IPS-20b (cell line): ENCODE data around the gene AFAP1.

ENCODE experiments used
- H3K27ac ChIP-seq: one replicate; pipeline ENCODE4 v1.5.1; 2013; ENCODE audit warnings: low read length
- H3K27me3 ChIP-seq: 2 replicates; pipeline ENCODE4 v1.6.1; 2013; ENCODE audit warnings: mild to moderate bottlenecking, low read length, inconsistent platforms; ENCODE audit not compliant: insufficient read depth
- H3K36me3 ChIP-seq: 2 replicates; pipeline ENCODE4 v1.6.1; 2013; ENCODE audit warnings: low read depth, mild to moderate bottlenecking, inconsistent platforms, low read length, moderate library complexity; ENCODE audit not compliant: insufficient read depth
- H3K4me1 ChIP-seq: 2 replicates; pipeline ENCODE4 v1.6.1; 2013; ENCODE audit warnings: mild to moderate bottlenecking, control low read depth, inconsistent platforms, low read length, moderate library complexity; ENCODE audit not compliant: insufficient read depth
- H3K4me3 ChIP-seq: 2 replicates; pipeline ENCODE4 v1.5.1; 2013; ENCODE audit warnings: mild to moderate bottlenecking, low read length, inconsistent platforms
- H3K9ac ChIP-seq: 2 replicates; pipeline ENCODE4 v1.6.1; 2013; ENCODE audit warnings: low read depth, mild to moderate bottlenecking, inconsistent platforms, low read length, moderate library complexity
- H3K9me3 ChIP-seq: 2 replicates; pipeline ENCODE4 v1.6.1; 2013; ENCODE audit warnings: mild to moderate bottlenecking, low read depth, low read length, inconsistent platforms; ENCODE audit not compliant: insufficient read depth

The AFAP1 gene

DNA sequence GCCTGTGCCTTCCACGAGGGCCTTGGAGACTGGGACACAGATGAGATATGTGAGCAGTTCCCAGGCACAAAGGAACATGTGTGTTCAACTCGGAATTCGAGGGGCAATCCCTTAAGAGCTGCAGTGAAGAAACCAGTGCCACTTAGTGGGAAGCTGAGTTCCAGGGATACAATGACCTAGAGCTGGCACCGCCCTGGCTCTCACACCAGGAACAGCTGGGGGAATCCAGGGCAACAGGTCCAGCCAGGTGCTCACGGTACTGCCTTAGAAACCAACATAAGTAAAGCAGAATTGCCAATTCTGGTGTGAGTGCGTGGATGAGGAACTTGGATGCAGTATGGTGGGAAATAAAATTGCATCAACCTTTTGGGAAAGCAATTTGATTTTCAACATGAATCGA, 122.9 kb downstream of the AFAP1 start:
- peaks cover 20% of the 10 kb centered on the region for H3K36me3 ChIP-seq
- H3K9me3 ChIP-seq, result no peaks in the 10 kb centered on the region
- no peak overlapping the region for H3K9ac ChIP-seq
- peaks cover 4% of the 10 kb centered on the region; the same call in 1 of the 2 replicates for H3K4me1 ChIP-seq
- H3K27me3 ChIP-seq, result no peaks in the 10 kb centered on the region
- no peak overlapping the region for H3K4me3 ChIP-seq
- H3K27ac ChIP-seq, result no peak overlapping the region

DNA sequence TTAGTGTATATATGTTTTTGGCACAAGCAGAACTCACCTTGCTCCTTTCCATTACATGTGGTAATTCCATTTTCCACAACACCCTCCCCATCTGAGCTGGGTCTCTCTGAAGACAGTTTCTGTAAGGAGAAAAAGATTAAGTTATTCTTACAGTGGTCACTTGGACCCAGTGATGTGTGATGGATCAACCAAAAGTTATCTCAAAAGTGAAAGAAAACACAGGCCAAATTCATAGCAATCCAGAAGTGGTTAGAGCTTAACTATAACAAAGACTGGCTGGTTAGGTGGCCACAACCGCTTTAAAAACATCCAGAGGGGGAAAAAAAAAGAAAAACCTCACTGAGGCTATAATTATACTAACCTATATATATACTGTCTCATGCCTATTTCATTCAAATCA, 123.7 kb downstream of the AFAP1 start:
- no peak overlapping the region for H3K4me3 ChIP-seq
- peaks cover 20% of the 10 kb centered on the region for H3K36me3 ChIP-seq
- H3K9me3 ChIP-seq, result no peaks in the 10 kb centered on the region
- no peak overlapping the region for H3K27ac ChIP-seq
- no peak overlapping the region for H3K9ac ChIP-seq
- peaks cover 4% of the 10 kb centered on the region; the same call in 1 of the 2 replicates for H3K4me1 ChIP-seq
- no peaks in the 10 kb centered on the region for H3K27me3 ChIP-seq

DNA sequence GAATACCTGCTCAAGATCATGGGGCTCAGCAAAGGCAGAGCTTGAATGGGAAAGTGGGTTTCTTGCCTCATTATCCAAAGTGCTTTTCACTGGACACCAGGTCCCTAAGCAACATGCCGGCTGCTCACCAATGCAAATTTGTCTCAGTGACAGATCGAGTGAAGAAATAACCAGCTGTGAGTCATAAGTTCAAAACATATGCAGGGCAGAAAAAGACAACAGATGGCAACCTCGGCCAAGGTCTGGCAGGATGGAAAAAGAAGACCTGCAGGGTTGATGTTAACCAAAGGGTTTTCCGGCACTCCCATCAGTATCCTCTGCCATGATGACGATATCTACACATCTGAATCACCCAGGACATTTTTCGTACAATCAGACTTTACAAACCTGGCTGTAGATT, 124.1 kb downstream of the AFAP1 start:
- no peak overlapping the region for H3K9ac ChIP-seq
- no peaks in the 10 kb centered on the region for H3K27me3 ChIP-seq
- H3K4me1 ChIP-seq, result peaks cover 4% of the 10 kb centered on the region; the same call in 1 of the 2 replicates
- H3K4me3 ChIP-seq, result no peak overlapping the region
- peaks cover 20% of the 10 kb centered on the region for H3K36me3 ChIP-seq
- H3K27ac ChIP-seq, result no peak overlapping the region
- no peaks in the 10 kb centered on the region for H3K9me3 ChIP-seq

DNA sequence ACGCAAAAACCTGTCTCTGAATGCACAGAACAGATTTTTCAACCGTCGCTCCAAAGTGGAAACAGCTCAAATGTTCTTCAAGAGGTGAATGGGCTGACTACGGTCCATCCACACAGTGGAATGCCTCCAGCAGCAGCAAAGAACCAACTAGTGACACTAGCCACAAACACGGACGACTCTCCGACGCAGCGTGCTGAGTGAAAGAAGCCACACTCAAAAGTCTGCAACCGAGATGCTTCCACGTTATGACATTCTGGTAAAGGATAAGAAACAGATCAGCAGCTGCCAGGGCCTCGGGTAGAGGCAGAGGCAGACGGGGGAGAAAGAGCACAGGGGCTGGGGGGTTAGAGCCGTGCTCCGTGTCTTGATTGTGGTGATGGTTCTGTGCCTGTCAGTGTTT, 125.2 kb downstream of the AFAP1 start:
- Histone ChIP-seq H3K9ac (no peak overlapping the region), H3K27me3 (no peaks in the 10 kb centered on the region), H3K27ac (no peak overlapping the region), H3K4me1 (peaks cover 4% of the 10 kb centered on the region; the same call in 1 of the 2 replicates), H3K4me3 (no peak overlapping the region), H3K36me3 (peaks cover 20% of the 10 kb centered on the region), H3K9me3 (no peaks in the 10 kb centered on the region)

DNA sequence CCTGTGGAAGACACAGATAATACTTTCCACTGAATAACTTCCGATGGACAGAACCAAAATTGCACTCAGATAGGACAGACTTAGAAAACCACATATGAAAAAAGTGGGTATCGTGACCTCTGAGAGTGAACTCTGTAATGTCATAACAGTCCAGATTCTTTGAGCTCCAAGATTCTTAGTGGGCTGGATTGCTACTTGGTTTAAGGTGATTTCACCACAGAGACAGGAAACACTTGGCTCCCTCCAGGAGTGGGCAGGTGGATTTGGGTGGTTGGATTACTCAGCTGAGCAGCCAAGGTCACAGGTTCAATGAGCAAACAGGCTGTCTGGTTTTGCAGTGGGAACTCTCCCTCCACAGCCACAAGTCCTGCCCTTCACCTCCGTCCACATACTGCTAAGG, 126.0 kb downstream of the AFAP1 start:
- Histone ChIP-seq H3K9ac (no peak overlapping the region), H3K27me3 (no peaks in the 10 kb centered on the region), H3K36me3 (peaks cover 26% of the 10 kb centered on the region), H3K4me3 (no peak overlapping the region), H3K4me1 (peaks cover 4% of the 10 kb centered on the region; the same call in 1 of the 2 replicates), H3K9me3 (no peaks in the 10 kb centered on the region), H3K27ac (no peak overlapping the region)

DNA sequence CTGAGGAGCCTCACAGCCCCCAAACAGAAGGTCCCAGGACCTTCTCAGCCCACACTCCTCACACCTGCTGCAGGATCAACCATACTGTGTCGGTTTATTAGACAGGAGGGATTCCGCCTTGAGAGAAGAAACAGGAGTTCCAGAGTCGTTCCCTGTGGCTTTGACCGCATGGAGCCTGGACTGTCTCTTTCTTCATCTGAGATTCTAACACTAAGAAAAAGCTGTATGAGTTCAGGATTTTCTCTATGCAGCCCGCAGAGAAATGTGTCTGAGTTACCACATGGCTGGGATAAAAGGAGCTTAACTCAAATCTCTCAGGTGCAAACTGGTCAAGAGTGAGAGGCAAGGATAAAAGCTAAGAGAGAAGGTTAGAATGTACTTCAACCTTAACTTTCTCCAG, 126.7 kb downstream of the AFAP1 start:
- H3K36me3 ChIP-seq, result peaks cover 30% of the 10 kb centered on the region
- H3K4me3 ChIP-seq, result no peak overlapping the region
- no peak overlapping the region for H3K9ac ChIP-seq
- no peak overlapping the region for H3K27ac ChIP-seq
- H3K27me3 ChIP-seq, result no peaks in the 10 kb centered on the region
- peaks cover 4% of the 10 kb centered on the region; the same call in 1 of the 2 replicates for H3K4me1 ChIP-seq
- no peaks in the 10 kb centered on the region for H3K9me3 ChIP-seq

DNA sequence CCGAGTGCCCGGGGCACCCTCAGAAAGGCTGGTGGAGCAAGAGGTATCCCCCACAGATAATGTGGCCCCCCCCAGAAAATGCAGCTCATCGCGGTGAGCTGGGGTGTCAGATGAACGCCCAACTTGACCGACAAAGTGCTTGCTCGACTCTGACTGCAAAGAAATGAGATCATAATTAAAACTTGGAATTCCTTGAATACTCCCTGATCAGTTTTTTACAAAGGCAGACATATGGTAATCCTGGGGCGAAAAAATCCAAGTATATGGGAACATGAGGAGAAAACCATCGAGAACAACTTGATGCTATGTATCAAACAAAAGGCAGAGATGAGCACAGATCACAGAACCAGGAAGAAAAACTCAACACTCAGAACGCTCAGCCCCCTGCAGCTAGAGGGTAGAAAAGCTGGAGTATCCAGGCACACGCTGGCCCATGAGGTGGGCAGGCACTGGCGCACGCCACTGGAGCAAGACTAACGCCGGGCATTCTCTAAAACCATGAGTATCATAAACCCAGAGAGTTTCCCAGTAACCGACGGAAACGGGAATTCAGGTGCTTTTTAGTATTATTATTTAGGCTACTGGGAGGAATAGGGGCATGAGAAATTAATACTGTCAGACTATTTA, 127.3 kb downstream of the AFAP1 start:
- no peak overlapping the region for H3K27ac ChIP-seq
- H3K9ac ChIP-seq, result no peak overlapping the region
- no peaks in the 10 kb centered on the region for H3K9me3 ChIP-seq
- H3K27me3 ChIP-seq, result no peaks in the 10 kb centered on the region
- peaks cover 8% of the 10 kb centered on the region for H3K4me1 ChIP-seq
- H3K4me3 ChIP-seq, result no peak overlapping the region
- peaks cover 34% of the 10 kb centered on the region for H3K36me3 ChIP-seq

DNA sequence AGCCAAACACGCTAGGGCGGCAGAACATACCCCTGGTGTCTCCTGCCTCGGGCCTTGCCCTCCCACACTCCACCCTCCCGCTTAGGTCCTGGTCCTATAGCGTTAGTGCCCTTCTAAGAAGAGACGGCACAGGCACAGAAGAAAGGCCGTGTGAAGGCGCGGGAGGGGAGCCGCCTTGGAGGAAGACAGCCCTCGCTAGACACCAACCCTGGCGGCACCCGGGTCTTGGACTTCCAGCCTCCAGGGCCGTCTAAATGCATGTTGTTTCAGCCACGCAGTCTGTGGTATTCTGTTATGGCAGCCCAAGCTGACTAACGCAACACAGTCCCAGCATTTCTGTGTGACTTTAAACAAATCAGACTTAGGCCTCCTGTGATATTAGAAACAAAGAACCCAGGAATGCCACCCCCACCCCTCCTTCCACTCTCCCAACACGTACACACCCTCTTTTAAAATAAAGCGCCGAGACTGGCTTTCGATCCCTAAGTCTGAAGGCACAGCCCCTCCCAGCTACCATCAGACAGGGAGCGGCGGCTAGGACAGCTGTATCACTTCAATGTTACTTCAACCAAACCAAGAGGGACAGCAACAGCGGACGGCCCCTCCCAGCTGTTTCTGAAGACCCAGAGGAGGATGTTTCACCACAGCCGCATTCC, 128.0 kb downstream of the AFAP1 start:
- Histone ChIP-seq H3K4me3 (no peak overlapping the region), H3K9ac (no peak overlapping the region), H3K4me1 (peaks cover 15% of the 10 kb centered on the region), H3K27ac (no peak overlapping the region), H3K9me3 (no peaks in the 10 kb centered on the region), H3K27me3 (no peaks in the 10 kb centered on the region), H3K36me3 (peaks cover 34% of the 10 kb centered on the region)

DNA sequence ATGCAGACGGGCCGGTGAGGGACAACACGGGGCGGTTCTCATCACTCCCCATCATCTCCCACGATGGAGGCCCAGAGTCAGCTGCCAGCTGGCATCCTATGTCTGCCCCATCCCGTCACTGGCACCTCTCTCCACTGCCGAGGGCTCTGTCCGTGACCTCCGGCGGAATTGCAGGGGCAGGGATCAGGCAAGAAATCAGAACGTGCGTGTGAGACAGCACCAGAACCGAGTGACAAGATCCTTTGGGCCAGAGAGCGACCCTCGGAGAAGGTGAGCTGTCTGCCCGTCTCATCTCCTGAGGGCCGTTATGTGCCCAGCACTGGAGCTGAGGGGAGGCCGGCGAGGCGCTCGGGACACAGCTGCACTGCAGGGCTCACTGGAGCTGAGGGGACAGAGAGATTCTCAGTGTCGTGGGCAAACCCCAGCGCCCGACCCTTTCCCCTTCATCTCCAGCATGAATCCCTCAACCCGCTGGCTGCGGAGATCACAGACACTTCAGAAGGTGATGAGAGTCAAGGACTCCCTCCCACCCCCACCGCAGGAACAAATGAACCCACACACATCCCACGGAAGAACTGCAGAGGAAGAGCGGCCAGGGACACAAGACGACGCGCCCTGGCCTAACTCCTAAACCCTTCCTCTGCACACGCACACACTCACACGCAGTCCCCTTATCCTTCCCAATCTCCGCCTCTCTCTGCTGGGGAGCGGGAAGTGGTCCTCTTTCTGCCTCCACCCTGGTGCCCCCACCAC, 128.7 kb downstream of the AFAP1 start:
- Histone ChIP-seq H3K4me3 (no peak overlapping the region), H3K9ac (no peak overlapping the region), H3K36me3 (peaks cover 34% of the 10 kb centered on the region), H3K27me3 (no peaks in the 10 kb centered on the region), H3K9me3 (no peaks in the 10 kb centered on the region), H3K4me1 (peaks cover 22% of the 10 kb centered on the region), H3K27ac (no peak overlapping the region)

DNA sequence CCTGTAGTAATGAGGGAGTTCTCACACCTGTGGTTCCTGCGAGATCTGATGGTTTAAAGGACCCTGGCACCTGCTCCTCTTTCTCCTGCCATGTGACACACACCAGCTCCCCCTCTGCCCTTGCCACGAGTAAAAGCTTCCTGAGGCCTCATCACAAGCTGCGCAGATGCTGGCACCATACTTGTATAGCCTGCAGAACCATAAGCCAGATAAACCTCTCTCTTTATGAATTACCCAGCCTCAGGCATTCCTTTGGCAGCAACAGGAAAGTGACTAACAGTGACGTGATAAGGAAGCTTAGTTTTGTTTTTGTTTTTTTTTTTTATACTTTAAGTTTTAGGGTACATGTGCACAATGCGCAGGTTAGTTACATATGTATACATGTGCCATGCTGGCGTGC, 130.9 kb downstream of the AFAP1 start:
- H3K27ac ChIP-seq, result no peak overlapping the region
- H3K27me3 ChIP-seq, result no peaks in the 10 kb centered on the region

DNA sequence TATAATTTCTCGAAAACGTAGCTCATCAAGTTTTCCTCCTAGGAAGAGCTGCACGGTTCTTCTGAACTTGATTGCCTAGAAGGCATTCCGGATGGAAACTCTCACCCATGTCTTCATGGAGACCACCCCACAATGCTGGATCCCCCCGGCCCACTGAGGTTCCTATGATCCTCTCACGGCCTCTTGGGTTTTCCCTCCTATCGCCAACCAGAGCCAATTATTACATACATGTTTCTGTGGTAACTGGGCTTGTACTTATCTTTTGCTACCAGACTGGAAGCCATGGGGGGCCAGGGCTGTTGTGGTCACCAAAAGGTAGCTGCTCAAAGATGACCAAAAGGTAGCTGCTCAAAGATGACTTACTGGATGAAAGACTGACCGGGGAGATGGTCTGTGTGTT, 131.5 kb downstream of the AFAP1 start:
- Histone ChIP-seq H3K9ac (no peak overlapping the region), H3K4me1 (peaks cover 30% of the 10 kb centered on the region), H3K4me3 (no peak overlapping the region), H3K27me3 (no peaks in the 10 kb centered on the region), H3K36me3 (peaks cover 19% of the 10 kb centered on the region), H3K27ac (no peak overlapping the region), H3K9me3 (no peaks in the 10 kb centered on the region)

More for the DNA sequence above, 130.9 kb downstream of the AFAP1 start:
- Histone ChIP-seq H3K9me3 (no peaks in the 10 kb centered on the region), H3K36me3 (peaks cover 19% of the 10 kb centered on the region), H3K4me1 (peaks cover 30% of the 10 kb centered on the region), H3K9ac (no peak overlapping the region), H3K4me3 (no peak overlapping the region)
